ENCODE results near the gene RPS29. TPM values are rescaled to one million over a fixed set of nuclear protein-coding genes. Genes with fewer than 3 reads are reported as not detected.
"Not testable (repeated sequence)": the region's sequence is repeated elsewhere in the genome, so short reads cannot be mapped to it uniquely, and the experiment has no call there.

RPS29 gene
- total RNA-seq, 1 donor from 2014 or later = 5,636 TPM

DNA sequence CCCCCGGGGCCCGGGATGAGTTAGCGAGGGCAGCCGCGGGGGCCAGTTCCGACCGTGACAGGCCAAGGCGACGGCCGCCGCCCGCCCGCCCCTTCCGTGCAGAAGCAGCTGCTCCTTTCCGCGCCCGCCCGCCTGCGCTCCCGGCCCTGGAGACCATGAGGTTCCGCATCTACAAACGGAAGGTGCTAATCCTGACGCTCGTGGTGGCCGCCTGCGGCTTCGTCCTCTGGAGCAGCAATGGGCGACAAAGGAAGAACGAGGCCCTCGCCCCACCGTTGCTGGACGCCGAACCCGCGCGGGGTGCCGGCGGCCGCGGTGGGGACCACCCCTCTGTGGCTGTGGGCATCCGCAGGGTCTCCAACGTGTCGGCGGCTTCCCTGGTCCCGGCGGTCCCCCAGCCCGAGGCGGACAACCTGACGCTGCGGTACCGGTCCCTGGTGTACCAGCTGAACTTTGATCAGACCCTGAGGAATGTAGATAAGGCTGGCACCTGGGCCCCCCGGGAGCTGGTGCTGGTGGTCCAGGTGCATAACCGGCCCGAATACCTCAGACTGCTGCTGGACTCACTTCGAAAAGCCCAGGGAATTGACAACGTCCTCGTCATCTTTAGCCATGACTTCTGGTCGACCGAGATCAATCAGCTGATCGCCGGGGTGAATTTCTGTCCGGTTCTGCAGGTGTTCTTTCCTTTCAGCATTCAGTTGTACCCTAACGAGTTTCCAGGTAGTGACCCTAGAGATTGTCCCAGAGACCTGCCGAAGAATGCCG lies 35.1 kb upstream of the RPS29 start:
- H3K79me2 ChIP-seq (ENCODE audit: low read depth) = peaks cover 69% of the 10 kb centered on the region
- peaks cover 20% of the 10 kb centered on the region for H3K36me3 Mint-ChIP-seq
- H3K9me3 Mint-ChIP-seq = no peaks in the 10 kb centered on the region
- H3F3A ChIP-seq (ENCODE audit: low read depth) = peaks cover 51% of the 10 kb centered on the region
- H3K36me3 ChIP-seq = peaks cover 22% of the 10 kb centered on the region
- peak overlapping the region; percentile 72 for H3K4me3 ChIP-seq
- H3K9me3 ChIP-seq (ENCODE audit: low read depth) = no peaks in the 10 kb centered on the region
- peaks cover 54% of the 10 kb centered on the region for H4K20me1 ChIP-seq (ENCODE audit: low read depth)
- no peak overlapping the region for H3K27ac Mint-ChIP-seq
- peak overlapping the region; percentile 17 for H2AFZ ChIP-seq (replicated peaks)
- H3K27ac ChIP-seq = no peak overlapping the region
- H3K9ac ChIP-seq = peak overlapping the region; percentile 4
- H3K4me1 Mint-ChIP-seq = peaks cover 34% of the 10 kb centered on the region
- H3K4me2 ChIP-seq = peak overlapping the region; percentile 95
- TF ChIP-seq EZH2phosphoT487 (IDR thresholded peaks at IDR 0.05) (peak; percentile 23), EZH2 (IDR thresholded peaks at IDR 0.05) (peak; percentile 12)
- TF ChIP-seq, protein P1, sequence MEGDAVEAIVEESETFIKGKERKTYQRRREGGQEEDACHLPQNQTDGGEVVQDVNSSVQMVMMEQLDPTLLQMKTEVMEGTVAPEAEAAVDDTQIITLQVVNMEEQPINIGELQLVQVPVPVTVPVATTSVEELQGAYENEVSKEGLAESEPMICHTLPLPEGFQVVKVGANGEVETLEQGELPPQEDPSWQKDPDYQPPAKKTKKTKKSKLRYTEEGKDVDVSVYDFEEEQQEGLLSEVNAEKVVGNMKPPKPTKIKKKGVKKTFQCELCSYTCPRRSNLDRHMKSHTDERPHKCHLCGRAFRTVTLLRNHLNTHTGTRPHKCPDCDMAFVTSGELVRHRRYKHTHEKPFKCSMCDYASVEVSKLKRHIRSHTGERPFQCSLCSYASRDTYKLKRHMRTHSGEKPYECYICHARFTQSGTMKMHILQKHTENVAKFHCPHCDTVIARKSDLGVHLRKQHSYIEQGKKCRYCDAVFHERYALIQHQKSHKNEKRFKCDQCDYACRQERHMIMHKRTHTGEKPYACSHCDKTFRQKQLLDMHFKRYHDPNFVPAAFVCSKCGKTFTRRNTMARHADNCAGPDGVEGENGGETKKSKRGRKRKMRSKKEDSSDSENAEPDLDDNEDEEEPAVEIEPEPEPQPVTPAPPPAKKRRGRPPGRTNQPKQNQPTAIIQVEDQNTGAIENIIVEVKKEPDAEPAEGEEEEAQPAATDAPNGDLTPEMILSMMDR (IDR thresholded peaks at IDR 0.05) = no peak
- peaks cover 22% of the 10 kb centered on the region for H3K4me1 ChIP-seq
- DNase-seq (ENCODE audit: low spot score) = peak; percentile 79
- H3K27me3 ChIP-seq = no peaks in the 10 kb centered on the region
- H3K27me3 Mint-ChIP-seq (ENCODE audit: insufficient read depth, low read depth) = peaks cover 5% of the 10 kb centered on the region
- H3K4me3 Mint-ChIP-seq = peak overlapping the region; percentile 100

DNA sequence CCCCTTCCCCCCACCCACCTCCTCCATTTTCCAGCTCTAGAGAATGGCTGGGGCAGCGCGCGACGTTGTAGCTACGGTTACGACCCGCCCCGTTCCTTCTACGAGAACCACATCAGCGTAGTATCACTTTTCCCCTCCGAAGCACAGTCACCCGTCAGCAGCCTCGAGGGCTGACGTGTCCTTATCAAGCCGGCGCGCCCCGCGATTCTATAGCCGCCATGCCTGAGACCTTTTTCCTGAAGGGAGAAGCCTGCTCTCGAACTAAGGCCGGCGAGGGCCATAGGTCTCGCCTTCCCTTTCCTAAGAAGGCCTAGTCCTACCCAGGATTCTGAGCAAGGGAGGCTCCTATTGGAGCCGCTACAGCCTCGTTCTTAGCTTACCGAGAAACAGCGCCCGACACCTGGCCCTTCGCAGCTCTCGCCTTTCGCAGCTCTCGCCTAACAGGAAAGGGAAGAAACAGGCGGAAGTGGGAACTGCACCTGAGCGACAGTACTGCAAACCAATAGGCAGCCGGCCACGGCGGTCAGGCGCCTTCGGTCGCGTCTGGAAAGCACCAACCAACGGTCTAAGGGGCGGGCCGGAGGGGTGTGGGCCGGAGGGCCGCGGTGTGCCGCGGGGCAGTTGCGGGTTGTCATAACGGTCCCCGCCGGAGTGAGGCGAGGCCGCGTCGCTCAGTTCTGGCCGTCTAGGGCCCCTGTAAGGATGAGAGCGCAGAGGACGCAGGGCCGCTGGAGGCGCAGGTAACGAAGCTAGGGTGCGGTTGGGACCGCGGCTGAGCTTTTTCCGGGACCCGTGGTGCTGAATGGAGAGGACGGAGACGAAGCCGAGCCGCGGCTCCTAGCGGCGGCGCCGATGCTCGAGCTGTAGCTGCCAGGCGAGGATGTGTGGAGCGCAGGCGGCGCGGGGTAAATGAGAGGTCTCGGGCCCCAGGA lies 34.3 kb upstream of the RPS29 start, which contains the start of the genes MGAT2 and RPL36AL:
TSS of gene MGAT2 (plus strand) at position 618 of the 932 bp plus-strand sequence. CDS start 470 bp downstream, outside the sequence.
TSS of gene RPL36AL (minus strand) at position 445 of the 932 bp plus-strand sequence. CDS start 1,522 bp downstream, outside the sequence.
- Histone ChIP-seq H3K27me3 (no peaks in the 10 kb centered on the region), H3K9me3 (ENCODE audit: low read depth) (no peaks in the 10 kb centered on the region), H3K4me2 (peak within 1 kb of the TSS; percentile 95), H4K20me1 (ENCODE audit: low read depth) (peaks cover 48% of the 10 kb centered on the region), H3K36me3 (peaks cover 18% of the 10 kb centered on the region), H3F3A (ENCODE audit: low read depth) (peaks cover 52% of the 10 kb centered on the region), H3K27ac (peak within 1 kb of the TSS; percentile 88), H3K79me2 (ENCODE audit: low read depth) (peaks cover 68% of the 10 kb centered on the region), H3K4me1 (peaks cover 22% of the 10 kb centered on the region), H3K9ac (peak within 1 kb of the TSS; percentile 65), H3K4me3 (peak within 1 kb of the TSS; percentile 72), H2AFZ (replicated peaks) (peak within 1 kb of the TSS; percentile 50)
- peak; percentile 55 for TF ChIP-seq EZH2 (IDR thresholded peaks at IDR 0.05)
- peak; percentile 11 for TF ChIP-seq EZH2phosphoT487 (IDR thresholded peaks at IDR 0.05)
- TF ChIP-seq, protein P1 (IDR thresholded peaks at IDR 0.05) = peak; percentile 40
- Mint-ChIP-seq H3K27ac (peak within 1 kb of the TSS; percentile 95), H3K27me3 (ENCODE audit: insufficient read depth, low read depth) (peaks cover 5% of the 10 kb centered on the region), H3K4me3 (peak within 1 kb of the TSS; percentile 100), H3K9me3 (no peaks in the 10 kb centered on the region), H3K36me3 (peaks cover 23% of the 10 kb centered on the region), H3K4me1 (peaks cover 34% of the 10 kb centered on the region)
- peak; percentile 99 for DNase-seq (ENCODE audit: low spot score)

DNA sequence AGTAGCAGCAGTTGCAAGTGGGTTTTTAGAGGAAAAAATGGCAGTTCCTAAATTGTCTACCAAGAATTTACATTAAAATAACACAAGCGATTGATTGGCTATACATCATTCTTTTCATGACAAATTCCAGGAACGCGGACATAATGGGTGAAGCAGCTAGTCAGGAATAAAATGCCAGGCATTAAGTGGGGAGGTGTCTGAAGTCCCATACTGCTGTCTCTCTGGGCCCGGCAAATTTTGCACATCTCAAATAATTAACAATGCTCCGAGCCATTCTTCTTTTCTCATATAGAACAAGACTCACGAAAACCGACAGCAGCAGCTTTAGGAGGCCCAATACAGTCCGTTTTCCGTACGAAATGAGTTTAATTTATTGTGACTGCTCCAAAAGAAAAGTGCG lies 33.5 kb upstream of the RPS29 start:
- peaks cover 48% of the 10 kb centered on the region for H4K20me1 ChIP-seq (ENCODE audit: low read depth)
- no peaks in the 10 kb centered on the region for H3K27me3 ChIP-seq
- peak overlapping the region; percentile 65 for H3K9ac ChIP-seq
- peak overlapping the region; percentile 72 for H3K4me3 ChIP-seq
- H3K4me3 Mint-ChIP-seq = peak overlapping the region; percentile 100
- H2AFZ ChIP-seq (replicated peaks) = no peak overlapping the region
- no peaks in the 10 kb centered on the region for H3K9me3 ChIP-seq (ENCODE audit: low read depth)
- H3K79me2 ChIP-seq (ENCODE audit: low read depth) = peaks cover 61% of the 10 kb centered on the region
- H3K9me3 Mint-ChIP-seq = no peaks in the 10 kb centered on the region
- peak overlapping the region; percentile 95 for H3K27ac Mint-ChIP-seq
- peaks cover 53% of the 10 kb centered on the region for H3F3A ChIP-seq (ENCODE audit: low read depth)
- peaks cover 5% of the 10 kb centered on the region for H3K27me3 Mint-ChIP-seq (ENCODE audit: insufficient read depth, low read depth)
- H3K4me2 ChIP-seq = peak overlapping the region; percentile 93
- H3K27ac ChIP-seq = peak overlapping the region; percentile 88
- H3K4me1 Mint-ChIP-seq = peaks cover 34% of the 10 kb centered on the region
- peaks cover 22% of the 10 kb centered on the region for H3K4me1 ChIP-seq
- peaks cover 20% of the 10 kb centered on the region for H3K36me3 Mint-ChIP-seq
- H3K36me3 ChIP-seq = peaks cover 11% of the 10 kb centered on the region
- no peak for DNase-seq (ENCODE audit: low spot score)
- no peak for TF ChIP-seq EZH2phosphoT487 (IDR thresholded peaks at IDR 0.05)
- TF ChIP-seq EZH2 (IDR thresholded peaks at IDR 0.05) = no peak
- TF ChIP-seq, protein P1 (IDR thresholded peaks at IDR 0.05) = no peak

DNA sequence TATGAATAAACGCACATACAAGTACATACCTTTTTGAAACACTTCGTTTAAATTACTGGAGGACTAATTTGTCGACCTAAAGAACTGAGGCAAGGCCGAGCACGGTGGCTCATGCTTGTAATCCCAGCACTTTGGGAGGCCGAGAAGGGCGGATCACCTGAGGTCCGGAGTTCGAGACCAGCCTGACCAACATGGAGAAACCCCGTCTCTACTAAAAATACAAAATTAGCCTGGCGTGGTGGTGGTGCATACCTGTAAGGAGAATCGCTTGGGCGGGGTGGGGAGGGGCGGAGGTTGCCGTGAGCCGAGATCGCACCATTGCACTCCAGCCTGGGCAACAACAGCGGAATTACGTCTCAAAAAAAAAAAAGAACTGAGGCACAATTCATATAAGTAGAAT lies 33.1 kb upstream of the RPS29 start:
- H3K79me2 ChIP-seq (ENCODE audit: low read depth) = peaks cover 61% of the 10 kb centered on the region

More for the DNA sequence above, 33.1 kb upstream of the RPS29 start:
- peak overlapping the region; percentile 93 for H3K4me2 ChIP-seq
- H3K9me3 ChIP-seq (ENCODE audit: low read depth); H3K27ac ChIP-seq; H3K27me3 Mint-ChIP-seq (ENCODE audit: insufficient read depth, low read depth); H2AFZ ChIP-seq (replicated peaks); H3K9me3 Mint-ChIP-seq; H3K27me3 ChIP-seq; DNase-seq (ENCODE audit: low spot score); H3K36me3 ChIP-seq: not testable (repeated sequence)
- peaks cover 45% of the 10 kb centered on the region for H4K20me1 ChIP-seq (ENCODE audit: low read depth)
- H3K36me3 Mint-ChIP-seq = peaks cover 21% of the 10 kb centered on the region
- peak overlapping the region; percentile 72 for H3K4me3 ChIP-seq
- H3K4me1 ChIP-seq = peaks cover 22% of the 10 kb centered on the region
- H3K9ac ChIP-seq = peak overlapping the region; percentile 65
- peaks cover 34% of the 10 kb centered on the region for H3K4me1 Mint-ChIP-seq
- peak overlapping the region; percentile 95 for H3K27ac Mint-ChIP-seq
- peaks cover 49% of the 10 kb centered on the region for H3F3A ChIP-seq (ENCODE audit: low read depth)
- peak overlapping the region; percentile 100 for H3K4me3 Mint-ChIP-seq

Measured in neural progenitor cell (in vitro differentiated cells).